ENCODE data around the gene DMKN.
"Not testable (repeated sequence)": the region's sequence is repeated elsewhere in the genome, so short reads cannot be mapped to it uniquely, and the experiment has no call there.

Gene DMKN

DNA sequence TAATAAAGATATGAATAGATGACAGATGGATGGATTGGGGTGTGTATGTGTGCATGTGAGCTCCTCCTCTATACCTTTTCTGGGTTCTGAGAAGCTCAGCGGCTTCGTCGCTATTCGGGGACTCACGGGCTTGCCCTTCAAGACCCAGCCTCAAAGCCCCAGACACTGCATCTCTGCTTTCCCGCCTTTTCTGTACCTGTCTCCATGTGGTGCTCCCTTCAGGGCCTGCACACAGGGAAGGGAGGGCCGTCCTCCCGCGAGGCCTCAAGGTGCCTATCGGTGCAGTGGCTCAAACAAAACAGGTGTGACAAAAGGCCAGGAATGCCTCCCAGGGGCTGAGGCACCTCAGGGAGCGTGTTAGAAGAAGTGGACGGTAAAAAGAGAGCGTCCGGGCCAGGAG, 39.3 kb downstream of the DMKN start:
- no peaks in the 10 kb centered on the region for H3K4me1 Mint-ChIP-seq
- H3K27ac Mint-ChIP-seq, result no peak overlapping the region
- no peak for DNase-seq
- no peaks in the 10 kb centered on the region for H3K9me3 Mint-ChIP-seq
- ATAC-seq, result no peak
- no peaks in the 10 kb centered on the region for H3K27me3 Mint-ChIP-seq
- H3K4me3 Mint-ChIP-seq, result no peak overlapping the region

DNA sequence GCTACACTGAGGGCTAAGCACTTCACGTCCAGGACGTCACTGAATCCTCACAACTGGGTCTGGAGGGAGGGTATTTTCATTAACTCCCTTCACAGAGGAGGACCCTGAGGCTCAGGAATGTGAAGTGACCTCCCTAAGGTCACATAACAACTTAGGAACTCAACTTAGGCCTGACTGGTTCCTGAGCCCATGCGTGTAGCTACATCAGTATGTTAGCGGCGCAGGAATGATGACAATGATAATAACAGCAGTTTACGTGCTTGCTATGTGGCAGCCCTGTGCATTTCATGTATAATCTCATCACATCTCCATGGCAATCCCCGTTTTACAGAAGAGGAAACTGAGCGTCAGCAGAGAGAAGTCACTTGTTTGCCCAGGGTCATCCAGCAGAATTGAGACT, 41.5 kb downstream of the DMKN start:
- DNase-seq (no peak), ATAC-seq (no peak)
- H3K27ac Mint-ChIP-seq, result no peak overlapping the region
- H3K4me1 Mint-ChIP-seq, result no peaks in the 10 kb centered on the region
- H3K27me3 Mint-ChIP-seq, result no peaks in the 10 kb centered on the region
- H3K9me3 Mint-ChIP-seq, result no peaks in the 10 kb centered on the region
- H3K4me3 Mint-ChIP-seq, result no peak overlapping the region

DNA sequence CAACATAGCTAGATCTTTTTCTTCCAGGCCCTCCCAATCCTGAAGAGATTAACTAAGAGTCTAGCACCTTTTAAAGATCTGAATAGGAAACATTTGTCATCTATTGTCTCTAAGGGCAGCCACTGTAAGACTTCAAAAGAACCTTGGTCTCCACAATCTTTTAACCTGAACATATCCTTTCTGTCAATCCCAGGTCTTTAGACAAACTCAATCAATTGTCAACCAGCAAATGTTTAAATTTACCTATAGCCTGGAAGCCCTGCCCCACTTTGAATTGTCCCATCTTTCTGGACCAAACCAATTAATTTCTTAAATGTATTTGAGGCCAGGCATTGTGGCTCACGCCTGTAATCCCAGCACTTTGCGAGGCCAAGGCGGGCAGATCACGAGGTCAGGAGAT, 42.4 kb downstream of the DMKN start:
- DNase-seq, H3K4me3 Mint-ChIP-seq, H3K9me3 Mint-ChIP-seq, ATAC-seq, H3K4me1 Mint-ChIP-seq, H3K27me3 Mint-ChIP-seq, H3K27ac Mint-ChIP-seq: not testable (repeated sequence)

DNA sequence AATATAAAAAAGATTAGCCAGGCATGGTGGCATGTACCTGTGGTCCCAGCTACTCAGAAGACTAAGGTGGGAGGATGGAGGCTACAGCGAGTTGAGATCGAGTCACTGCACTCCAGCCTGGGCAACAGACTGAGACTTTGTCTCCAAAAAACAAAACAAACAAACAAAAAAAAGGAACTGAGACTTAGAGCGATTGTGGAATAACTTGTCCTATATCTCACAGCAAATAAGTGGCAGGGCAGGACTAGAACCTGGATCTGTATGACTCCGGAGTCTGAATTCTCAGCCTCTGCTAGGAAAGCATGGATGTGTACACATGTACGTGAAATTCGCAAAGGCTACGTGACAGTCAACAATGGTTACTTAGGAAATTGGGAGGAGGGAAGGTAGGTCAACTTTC, 43.3 kb downstream of the DMKN start:
- ATAC-seq (no peak), DNase-seq (no peak)
- Mint-ChIP-seq H3K27ac (peak overlapping the region; percentile 59 to 73), H3K9me3 (no peaks in the 10 kb centered on the region), H3K4me3 (no peak overlapping the region), H3K4me1 (no peaks in the 10 kb centered on the region), H3K27me3 (no peaks in the 10 kb centered on the region)

GRCh38 chr19:35468637-35469036, 44.8 kb downstream of the DMKN start:
- no peak overlapping the region for H3K4me3 Mint-ChIP-seq
- no peaks in the 10 kb centered on the region for H3K9me3 Mint-ChIP-seq
- H3K4me1 Mint-ChIP-seq, result peaks cover under 1% of the 10 kb centered on the region
- ATAC-seq (peak; percentile 100), DNase-seq (peak; percentile 50 to 71)
- H3K27ac Mint-ChIP-seq, result no peak overlapping the region
- no peaks in the 10 kb centered on the region for H3K27me3 Mint-ChIP-seq

DNA sequence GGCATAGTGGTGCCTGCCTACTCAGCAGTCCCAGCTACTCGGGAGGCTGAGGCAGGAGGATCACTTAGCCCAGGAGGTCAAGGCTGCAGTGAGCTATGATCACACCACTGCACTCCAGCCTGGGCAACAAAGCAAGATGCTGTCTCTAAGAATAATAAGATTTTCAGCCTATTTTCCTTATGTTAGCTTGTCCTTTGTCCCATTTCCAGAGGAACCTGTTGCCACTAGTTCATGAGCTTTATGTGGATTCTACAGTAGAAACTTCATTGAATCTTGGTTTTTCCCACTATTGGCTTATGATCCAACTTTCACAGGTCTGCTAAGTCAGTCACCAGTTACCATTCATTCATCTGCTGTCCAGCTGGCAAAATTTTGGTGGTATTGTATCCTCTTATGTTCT, 47.2 kb downstream of the DMKN start:
- Mint-ChIP-seq H3K4me3 (no peak overlapping the region), H3K4me1 (peaks cover 18% of the 10 kb centered on the region), H3K27me3 (no peaks in the 10 kb centered on the region), H3K27ac (no peak overlapping the region), H3K9me3 (no peaks in the 10 kb centered on the region)
- DNase-seq, result no peak
- ATAC-seq, result no peak

GRCh38 chr19:35462956-35463355, 50.5 kb downstream of the DMKN start:
- peaks cover 25% of the 10 kb centered on the region for H3K4me1 Mint-ChIP-seq
- DNase-seq, ATAC-seq, H3K27me3 Mint-ChIP-seq, H3K9me3 Mint-ChIP-seq: not testable (repeated sequence)
- peak overlapping the region; percentile 6 to 26 for H3K27ac Mint-ChIP-seq
- H3K4me3 Mint-ChIP-seq, result peak overlapping the region; percentile 32 to 59

DNA sequence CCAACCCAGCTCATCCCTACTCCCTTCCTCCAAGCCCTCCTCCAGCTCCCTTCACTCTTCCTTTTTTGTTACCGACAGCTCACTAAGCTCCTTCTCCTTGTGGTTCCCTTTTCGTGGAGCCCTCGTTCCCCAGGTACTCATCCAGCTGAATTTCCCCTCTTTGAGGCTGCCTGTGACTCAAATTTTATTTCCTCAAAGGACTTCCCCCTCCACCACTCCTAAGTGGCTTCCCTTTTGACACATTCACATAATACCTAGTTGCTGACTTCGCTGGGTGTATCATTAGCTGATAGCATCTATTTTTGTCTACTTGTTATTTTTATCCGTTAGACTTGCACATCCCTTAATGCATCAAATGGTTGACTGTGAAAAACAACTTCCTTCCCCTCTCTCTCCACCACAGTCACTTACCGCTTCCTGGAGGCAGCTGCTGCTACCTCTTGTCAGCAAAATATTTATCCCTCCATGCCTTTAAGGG, 50.9 kb downstream of the DMKN start:
- Mint-ChIP-seq H3K27me3 (no peaks in the 10 kb centered on the region), H3K4me3 (peak overlapping the region; percentile 32 to 59), H3K4me1 (peaks cover 26% of the 10 kb centered on the region), H3K9me3 (no peaks in the 10 kb centered on the region), H3K27ac (peak overlapping the region; percentile 9 to 19)
- DNase-seq (peak in 1 of 2 donors; percentile 43), ATAC-seq (peak; percentile 96)

DNA sequence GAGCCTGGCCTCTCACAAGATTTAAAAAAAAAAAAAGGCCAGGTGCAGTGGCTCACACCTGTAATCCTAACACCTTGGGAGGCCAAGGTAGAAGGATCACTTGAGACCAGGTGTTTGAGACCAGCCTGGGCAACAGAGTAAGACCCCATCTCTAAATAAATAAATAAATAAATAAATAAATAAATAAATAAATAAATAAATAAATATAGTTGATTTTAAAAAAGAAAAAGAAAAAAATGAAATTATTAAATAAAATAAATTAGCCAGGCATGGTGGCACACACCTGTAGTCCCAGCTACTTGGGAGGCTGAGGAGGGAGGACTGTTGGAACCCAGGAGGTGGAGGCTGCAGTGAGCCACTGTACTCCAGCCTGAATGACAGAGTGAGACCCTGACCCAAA, 51.7 kb downstream of the DMKN start:
- H3K9me3 Mint-ChIP-seq, H3K4me3 Mint-ChIP-seq, ATAC-seq, H3K27me3 Mint-ChIP-seq, H3K27ac Mint-ChIP-seq, DNase-seq: not testable (repeated sequence)
- H3K4me1 Mint-ChIP-seq, result peaks cover 33% of the 10 kb centered on the region

- H3K27me3 Mint-ChIP-seq, result no peaks in the 10 kb centered on the region
- H3K27ac Mint-ChIP-seq, result no peak overlapping the region
- DNase-seq (no peak), ATAC-seq (no peak)
- H3K9me3 Mint-ChIP-seq, result no peaks in the 10 kb centered on the region
- no peak overlapping the region for H3K4me3 Mint-ChIP-seq
- peaks cover 34% of the 10 kb centered on the region for H3K4me1 Mint-ChIP-seq
Measured at GRCh38 chr19:35461060-35461459, 52.4 kb downstream of the DMKN start.

GRCh38 chr19:35460608-35461007, 52.8 kb downstream of the DMKN start:
- no peaks in the 10 kb centered on the region for H3K27me3 Mint-ChIP-seq
- peak overlapping the region in 1 of 2 donors; percentile 1 for H3K27ac Mint-ChIP-seq
- DNase-seq, result no peak
- no peak overlapping the region for H3K4me3 Mint-ChIP-seq
- no peak for ATAC-seq
- H3K4me1 Mint-ChIP-seq, result peaks cover 34% of the 10 kb centered on the region
- H3K9me3 Mint-ChIP-seq, result no peaks in the 10 kb centered on the region

DNA sequence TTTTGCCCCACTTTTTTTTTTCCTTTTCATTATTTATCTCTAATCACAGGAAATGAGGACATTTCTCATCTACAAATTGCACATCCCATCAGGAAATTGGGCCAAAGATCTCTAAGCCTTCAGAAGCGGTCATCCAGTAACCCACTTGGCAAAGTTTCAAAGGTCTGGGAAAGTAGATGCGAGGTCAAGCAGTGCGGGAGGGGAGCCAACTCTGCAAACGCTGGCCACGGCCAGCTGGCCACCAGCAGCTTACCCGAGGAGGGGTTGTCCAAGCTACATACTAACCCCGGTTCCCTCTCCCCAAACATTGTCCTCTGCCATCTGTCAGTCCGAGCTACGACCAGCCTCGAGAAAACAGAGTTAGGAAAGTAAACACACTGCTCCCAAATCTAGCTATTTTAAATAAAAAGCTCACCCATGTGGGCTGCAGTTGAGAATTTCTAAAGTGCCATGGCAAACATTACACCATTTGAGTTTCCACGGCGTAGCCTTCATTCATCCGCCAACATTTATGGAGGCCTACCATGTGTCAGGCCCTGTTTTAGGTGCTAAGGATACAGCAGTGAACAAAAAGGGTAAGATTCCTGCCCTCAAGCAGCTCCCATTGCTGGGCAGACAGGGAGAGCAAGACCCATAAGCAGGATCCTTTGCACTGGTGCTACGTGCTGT, 53.9 kb downstream of the DMKN start:
- ATAC-seq (no peak), DNase-seq (no peak)
- H3K4me3 Mint-ChIP-seq, result no peak overlapping the region
- no peak overlapping the region for H3K27ac Mint-ChIP-seq
- H3K4me1 Mint-ChIP-seq, result peaks cover 34% of the 10 kb centered on the region
- no peaks in the 10 kb centered on the region for H3K27me3 Mint-ChIP-seq
- no peaks in the 10 kb centered on the region for H3K9me3 Mint-ChIP-seq

GRCh38 chr19:35458731-35459391, 54.6 kb downstream of the DMKN start:
- Mint-ChIP-seq H3K27ac (no peak overlapping the region), H3K4me3 (no peak overlapping the region), H3K27me3 (no peaks in the 10 kb centered on the region), H3K4me1 (peaks cover 34% of the 10 kb centered on the region), H3K9me3 (no peaks in the 10 kb centered on the region)
- ATAC-seq (no peak), DNase-seq (no peak)

- ATAC-seq (no peak), DNase-seq (no peak)
- no peak overlapping the region for H3K4me3 Mint-ChIP-seq
- peak overlapping the region in 1 of 2 donors; percentile 70 for H3K27ac Mint-ChIP-seq
- H3K9me3 Mint-ChIP-seq, result no peaks in the 10 kb centered on the region
- no peaks in the 10 kb centered on the region for H3K27me3 Mint-ChIP-seq
- H3K4me1 Mint-ChIP-seq, result peaks cover 30% of the 10 kb centered on the region
Measured at GRCh38 chr19:35458192-35458591, 55.3 kb downstream of the DMKN start.

GRCh38 chr19:35457173-35457572, 56.3 kb downstream of the DMKN start:
- Mint-ChIP-seq H3K4me1 (peaks cover 30% of the 10 kb centered on the region), H3K4me3 (no peak overlapping the region), H3K27me3 (no peaks in the 10 kb centered on the region), H3K9me3 (no peaks in the 10 kb centered on the region), H3K27ac (no peak overlapping the region)
- ATAC-seq, result no peak
- DNase-seq, result no peak

- Mint-ChIP-seq H3K9me3 (no peaks in the 10 kb centered on the region), H3K4me3 (no peak overlapping the region), H3K27ac (peak overlapping the region in 1 of 2 donors; percentile 13), H3K27me3 (no peaks in the 10 kb centered on the region), H3K4me1 (peaks cover 36% of the 10 kb centered on the region)
- ATAC-seq (no peak), DNase-seq (no peak)
Measured at GRCh38 chr19:35455616-35456201, 57.7 kb downstream of the DMKN start.

Measured in stimulated activated naive CD8-positive, alpha-beta T cell treated with anti-CD3 and anti-CD28 coated beads, Interleukin-15, amount 100 ng/mL, for 72 hours (primary cell).